GM12878 (cell line): ENCODE data around the gene AFAP1.

Source experiments
- CHD2 ChIP-seq: IDR thresholded peaks from 2 replicates; pipeline ENCODE4 v1.6.1; 2011; ENCODE audit warnings: low read depth, low read length, improper control_type of control experiment, borderline replicate concordance
- SMC3 ChIP-seq: IDR thresholded peaks from 2 replicates; pipeline ENCODE4 v1.6.1; 2011; ENCODE audit warnings: low read length, improper control_type of control experiment, borderline replicate concordance
- SUZ12 ChIP-seq: fragments of 200-600 bp; sonication (generic); IDR thresholded peaks from one replicate; pipeline ENCODE4 v1.6.1; 2018; ENCODE audit warnings: antibody characterized with exemption, mild to moderate bottlenecking; ENCODE audit not compliant: unreplicated experiment
- TF ChIP-seq, protein P1 (sequence below), 3 experiments: IDR thresholded peaks in 2 of 3; conservative IDR thresholded peaks in 1 of 3; 2 replicates each; pipeline ENCODE4 v1.5.1; 2011; ENCODE audit warnings: low read depth in 3 of 3, low read length in 3 of 3, mild to moderate bottlenecking in 3 of 3, control low read depth in 2 of 3, moderate library complexity in 2 of 3, inconsistent platforms in 1 of 3, mixed read lengths in 1 of 3; ENCODE audit not compliant: control insufficient read depth in 2 of 3, insufficient read depth in 1 of 3; ENCODE audit errors: extremely low read depth in 1 of 3

DNA sequence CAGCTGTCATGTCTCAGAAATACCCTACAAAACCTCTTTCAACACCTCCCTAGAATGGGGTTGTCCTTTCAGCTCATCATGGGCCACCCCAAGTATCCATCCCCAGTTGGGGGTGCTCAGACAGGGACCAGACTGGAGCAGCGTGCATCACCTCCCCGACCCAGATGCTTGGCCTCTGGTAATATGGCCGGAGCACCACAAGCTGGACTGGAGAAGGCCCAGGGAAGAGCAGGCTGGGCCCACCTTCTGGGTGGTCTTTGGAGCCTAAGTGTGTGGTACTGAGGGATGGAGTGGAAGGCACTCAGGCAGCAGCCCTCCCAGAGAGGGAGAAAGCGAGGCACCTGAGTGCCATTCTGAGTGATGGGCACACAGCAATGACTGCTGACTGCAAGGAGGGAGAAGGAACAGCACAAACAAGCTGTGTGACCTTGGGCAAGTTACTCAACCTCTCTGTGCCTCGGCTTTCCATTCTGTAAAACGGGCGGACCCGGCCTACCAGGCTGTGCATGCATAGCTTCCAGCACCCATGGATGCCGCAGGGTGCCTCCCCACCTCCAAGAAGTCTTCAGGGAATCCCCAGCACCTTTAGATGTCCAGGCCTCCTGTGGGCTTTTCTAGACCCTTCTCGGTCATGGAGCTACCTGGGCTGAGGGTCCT is 228.2 kb downstream of the AFAP1 start:
- TF ChIP-seq SUZ12 (no peak), CHD2 (no peak), SMC3 (no peak)
- TF ChIP-seq, protein P1, sequence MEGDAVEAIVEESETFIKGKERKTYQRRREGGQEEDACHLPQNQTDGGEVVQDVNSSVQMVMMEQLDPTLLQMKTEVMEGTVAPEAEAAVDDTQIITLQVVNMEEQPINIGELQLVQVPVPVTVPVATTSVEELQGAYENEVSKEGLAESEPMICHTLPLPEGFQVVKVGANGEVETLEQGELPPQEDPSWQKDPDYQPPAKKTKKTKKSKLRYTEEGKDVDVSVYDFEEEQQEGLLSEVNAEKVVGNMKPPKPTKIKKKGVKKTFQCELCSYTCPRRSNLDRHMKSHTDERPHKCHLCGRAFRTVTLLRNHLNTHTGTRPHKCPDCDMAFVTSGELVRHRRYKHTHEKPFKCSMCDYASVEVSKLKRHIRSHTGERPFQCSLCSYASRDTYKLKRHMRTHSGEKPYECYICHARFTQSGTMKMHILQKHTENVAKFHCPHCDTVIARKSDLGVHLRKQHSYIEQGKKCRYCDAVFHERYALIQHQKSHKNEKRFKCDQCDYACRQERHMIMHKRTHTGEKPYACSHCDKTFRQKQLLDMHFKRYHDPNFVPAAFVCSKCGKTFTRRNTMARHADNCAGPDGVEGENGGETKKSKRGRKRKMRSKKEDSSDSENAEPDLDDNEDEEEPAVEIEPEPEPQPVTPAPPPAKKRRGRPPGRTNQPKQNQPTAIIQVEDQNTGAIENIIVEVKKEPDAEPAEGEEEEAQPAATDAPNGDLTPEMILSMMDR (IDR thresholded peaks at IDR 0.05 in 2 of 3, conservative IDR thresholded peaks at IDR 0.05 in 1 of 3; ENCODE audit: control insufficient read depth in 2 of 3, extremely low read depth in 1 of 3, insufficient read depth in 1 of 3, low read depth in 3 of 3, low read length in 3 of 3): no peak
